Heart right ventricle (tissue), 16 donors: Measurements from ENCODE around the gene VAC14. TPM values are rescaled to one million over a fixed set of nuclear protein-coding genes. Genes with fewer than 3 reads are reported as not detected.

Experiments
- ATAC-seq, 8 donors: fragments of 200-7000 bp; cut with Tn5 transposase; one replicate each; pipeline ENCODE4 v1.9.1; 2020; ENCODE audit warnings: mild to moderate bottlenecking in 8 of 8, moderate library complexity in 8 of 8, moderate number of reproducible peaks in 1 of 8
- DNase-seq, 2 donors: peaks; one replicate each; pipeline ENCODE4 v3.0.0-alpha.2; 2020
- H3K27ac ChIP-seq, 10 donors: fragments of 200-600 bp; sonication (generic) in 2 of 10; one replicate each; pipeline versions ENCODE4 v1.5.0 to v1.8.0; 2020 to 2022; ENCODE audit warnings: mild to moderate bottlenecking in 3 of 10
- H3K27me3 ChIP-seq, 7 donors: fragments of 200-600 bp; one replicate each; pipeline ENCODE4 v1.8.0; 2021 to 2022; ENCODE audit warnings: mild to moderate bottlenecking in 2 of 7
- H3K36me3 ChIP-seq, 9 donors: fragments of 200-600 bp; sonication (generic) in 1 of 9; one replicate each; pipeline versions ENCODE4 v1.5.0 to v1.8.0; 2020 to 2022; ENCODE audit warnings: mild to moderate bottlenecking in 2 of 9
- H3K4me1 ChIP-seq, 9 donors: fragments of 200-600 bp; sonication (generic) in 1 of 9; one replicate each; pipeline versions ENCODE4 v1.5.0 to v1.8.0; 2020 to 2022; ENCODE audit warnings: mild to moderate bottlenecking in 4 of 9
- H3K4me3 ChIP-seq, 10 donors: fragments of 200-600 bp; sonication (generic) in 2 of 10; one replicate each; pipeline versions ENCODE4 v1.5.0 to v1.8.0; 2020 to 2022; ENCODE audit warnings: mild to moderate bottlenecking in 7 of 10, moderate library complexity in 2 of 10
- H3K9me3 ChIP-seq, 11 donors: fragments of 200-600 bp in 10 of 11; sonication (generic) in 2 of 11; one replicate each; pipeline versions ENCODE4 v1.5.0 to v1.8.0; 2013 to 2022; ENCODE audit warnings: mild to moderate bottlenecking in 2 of 11, control low read depth in 1 of 11, moderate library complexity in 1 of 11
- CTCF ChIP-seq, 9 donors: fragments of 200-600 bp; sonication (generic) in 2 of 9; IDR thresholded peaks; one replicate each; pipeline versions ENCODE4 v1.5.0 to v1.8.0; 2021 to 2022; ENCODE audit warnings: antibody characterized with exemption in 9 of 9, mild to moderate bottlenecking in 5 of 9, moderate library complexity in 1 of 9
- WGBS, 2 donors: extraction: QIAGEN DNeasy Blood & Tissue Kit; methylation state at CpG; one replicate each; pipeline ENCODE4 v1.1.7; 2013; ENCODE audit warnings: inconsistent platforms in 1 of 2; 5-methylcytosine and 5-hydroxymethylcytosine counted together
- intact Hi-C, 10 donors: fragments of 100-400 bp; cut with DNase I; formaldehyde crosslinking; loops; one replicate each; pipeline versions ENCODE4 v1.11.1 to v1.14.2; 2022
- polyA plus RNA-seq, 2 donors: library from polyadenylated mRNA; stranded (reverse); fragments of 200-250 nt; gene quantifications; one replicate each; pipeline ENCODE4 v1.2.3, GENCODE V29; 2013
- total RNA-seq, 10 donors: library from RNA; stranded (reverse); fragmentation: NEBNext Ultra II Directional in 3 of 10; extraction: Animal tissue kit (Norgen Biotek cat#: 25700) in 3 of 10; gene quantifications; one replicate each; pipeline versions ENCODE4 v1.2.1 to v1.2.4, GENCODE V29; 2021 to 2023
- donor health status: Arrhythmogenic right ventricular cardiomyopathy.
- donor health status: ischemic (EF 13 %, LVEDD 7.1; RV severe dilation, severe dysfunction).
- donor health status: healthy with polysubstance abuse.
- donor health status: DM: no; HTN: yes; CAD: no.
- donor health status: DM: no; HTN: no; CAD: no.
- donor health status: ischemic (EF 25% LVEDD 6.9; RV normal size, moderate dysfunction).
- donor health status: ischemic (EF 25% LVEDD 5.7; RV mildly dilated, moderate dysfunction).
- donor health status: healthy.
- donor health status: DM: yes; HTN: yes; CAD: no.
- donor health status: Ischemic cardiomyopathy.
- donor health status: ischemic (EF 35%, LVEDD 5.7; RV mildly dilated, moderate dysfunction).
- donor health status: nonischemic (EF 11% LVEDD 7.7; RV severe dilation, severe dysfunction).
- donor health status: DM: yes; HTN: yes; CAD: no.
- donor health status: PGD.
- donor health status: ischemic (EF 29% LVEDD 5.4; RV normal size, mild dysfunction).
- donor health status: nonischemic (EF 23%, LVEDD 6.1; RV moderate dilation, normal function).

The VAC14 gene
- total and polyA plus RNA-seq, 12 donors: 19.2 to 43.7 (median 23.2) TPM

DNA sequence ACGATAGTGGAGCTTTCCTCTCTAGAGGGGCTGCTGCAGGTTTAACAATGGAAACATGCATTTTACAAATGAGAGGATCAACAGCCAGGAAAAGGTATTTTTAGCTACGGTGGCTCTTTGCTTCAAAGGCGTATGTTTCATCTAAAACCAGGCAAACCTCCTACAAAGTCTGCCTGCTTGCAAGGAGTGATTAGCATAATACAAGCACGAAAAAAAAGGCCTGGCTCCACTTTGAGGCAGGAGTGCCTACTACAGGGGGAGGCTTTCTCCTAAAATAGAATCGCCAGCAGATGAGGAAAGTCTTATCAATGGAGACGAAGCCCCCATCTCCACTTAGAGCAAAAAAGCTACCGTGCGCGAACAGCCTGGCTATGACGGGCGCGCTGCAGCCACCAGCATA, 88.0 kb downstream of the VAC14 start:
- peaks cover 9 to 44% (median 30%) of the 10 kb centered on the region in 9 donors for H3K4me1 ChIP-seq
- ATAC-seq (no peak), DNase-seq (no peak)
- H3K27me3 ChIP-seq: no peaks in the 10 kb centered on the region
- H3K4me3 ChIP-seq: no peak overlapping the region
- H3K36me3 ChIP-seq: peaks cover 0 to 6% (median 0%) of the 10 kb centered on the region in 9 donors
- H3K27ac ChIP-seq: no peak overlapping the region
- H3K9me3 ChIP-seq: no peaks in the 10 kb centered on the region
- intact Hi-C loops: no loop called here
- 83 to 87% methylated on average over 12 of the region's 12 CpGs for WGBS, 2 donors
- no peak for TF ChIP-seq CTCF (IDR thresholded peaks at IDR 0.05)

DNA sequence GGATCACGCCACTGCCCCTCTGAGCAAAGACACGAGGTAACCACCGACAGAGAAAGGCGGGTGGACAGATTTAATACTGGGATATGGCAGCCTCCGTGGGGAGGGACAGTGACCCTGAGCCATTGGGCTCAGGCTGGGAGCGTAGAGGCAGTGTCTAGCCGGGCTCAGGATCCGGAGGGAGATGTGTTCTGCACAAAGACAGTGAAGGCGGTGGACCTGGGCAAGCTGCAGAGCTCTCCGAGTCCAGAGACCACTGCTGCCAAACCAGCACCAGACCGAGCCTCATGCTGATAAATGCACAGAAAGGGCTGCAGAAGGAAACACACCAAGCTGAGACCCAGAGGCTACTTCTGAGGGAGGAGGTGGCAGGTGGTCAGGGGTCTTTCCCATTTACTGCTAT, 88.6 kb downstream of the VAC14 start:
- Histone ChIP-seq H3K27ac (no peak overlapping the region), H3K36me3 (peaks cover 0 to 6% (median 0%) of the 10 kb centered on the region in 9 donors), H3K4me3 (no peak overlapping the region), H3K9me3 (no peaks in the 10 kb centered on the region), H3K4me1 (peaks cover 9 to 48% (median 34%) of the 10 kb centered on the region in 9 donors), H3K27me3 (no peaks in the 10 kb centered on the region)
- no peak for TF ChIP-seq CTCF (IDR thresholded peaks at IDR 0.05)
- intact Hi-C loops: no loop called here
- ATAC-seq (no peak), DNase-seq (no peak)
- WGBS, 2 donors: 87 to 94% methylated on average over 11 of the region's 11 CpGs

- ATAC-seq (no peak), DNase-seq (no peak)
- no peaks in the 10 kb centered on the region for H3K27me3 ChIP-seq
- no peak overlapping the region for H3K27ac ChIP-seq
- WGBS, 2 donors: 80 to 84% methylated on average over 14 of the region's 14 CpGs
- no peaks in the 10 kb centered on the region for H3K9me3 ChIP-seq
- intact Hi-C loops: no loop called here
- H3K36me3 ChIP-seq: peaks cover 0 to 6% (median 0%) of the 10 kb centered on the region in 9 donors
- no peak for TF ChIP-seq CTCF (IDR thresholded peaks at IDR 0.05)
- H3K4me3 ChIP-seq: no peak overlapping the region
- peaks cover 9 to 55% (median 38%) of the 10 kb centered on the region in 9 donors for H3K4me1 ChIP-seq
Observed at GRCh38 chr16:70711211-70712031, 89.5 kb downstream of the VAC14 start.

DNA sequence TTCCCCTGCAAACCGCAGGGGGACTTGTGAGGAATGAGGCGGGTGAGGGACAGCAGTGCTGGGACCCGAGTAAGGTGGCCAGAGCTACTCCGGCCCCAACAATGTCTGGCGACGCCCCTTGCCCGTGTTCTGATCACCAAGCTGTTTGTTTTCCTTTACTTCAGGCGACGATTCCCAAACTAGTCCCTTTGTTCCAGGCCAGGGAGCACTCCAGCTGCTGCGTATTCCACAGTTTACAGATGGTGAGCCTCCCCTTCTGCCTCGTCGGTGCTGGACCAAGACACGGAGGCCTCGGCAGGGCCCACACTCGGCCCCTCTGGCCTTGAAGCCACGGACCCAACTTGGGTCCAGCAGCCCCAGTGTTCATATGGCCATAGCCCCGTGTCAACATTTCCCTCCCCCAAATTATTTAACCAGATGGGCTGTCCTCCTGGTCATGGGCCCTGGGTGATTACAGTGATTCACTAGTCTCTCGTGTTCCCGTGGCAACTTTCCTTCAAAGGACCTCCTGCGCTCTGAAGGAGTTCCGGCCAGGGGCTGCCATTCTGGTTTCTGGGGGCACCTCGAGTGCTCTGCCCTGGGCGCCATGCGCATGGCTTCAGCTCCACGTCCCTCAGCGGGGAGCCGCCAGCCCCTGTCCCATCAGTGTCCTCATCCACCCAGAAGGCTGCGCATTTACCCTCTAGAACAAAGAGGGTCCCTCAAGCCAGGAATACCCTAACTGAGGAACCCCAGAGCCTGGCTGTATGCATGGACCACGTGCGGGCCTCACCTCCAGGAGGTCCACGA, 90.3 kb downstream of the VAC14 start:
- Histone ChIP-seq H3K27ac (no peak overlapping the region), H3K9me3 (no peaks in the 10 kb centered on the region), H3K4me3 (no peak overlapping the region), H3K27me3 (no peaks in the 10 kb centered on the region), H3K36me3 (peaks cover 0 to 6% (median 0%) of the 10 kb centered on the region in 9 donors), H3K4me1 (peaks cover 9 to 52% (median 32%) of the 10 kb centered on the region in 9 donors)
- no peak for TF ChIP-seq CTCF (IDR thresholded peaks at IDR 0.05)
- DNase-seq: no peak
- WGBS, 2 donors: 96% methylated on average over 31 of the region's 31 CpGs
- intact Hi-C loops: no loop called here
- no peak for ATAC-seq
